Body of pancreas (tissue), 4 donors: Measurements from ENCODE around the gene CFAP54. TPM values are rescaled to one million over a fixed set of nuclear protein-coding genes. Genes with fewer than 3 reads are reported as not detected.

Experiments used
- ATAC-seq: fragments of 150-250 bp; one replicate; pipeline ENCODE4 v1.9.1; 2016
- DNase-seq, 4 donors: peaks; one replicate each; pipeline ENCODE4 v3.0.0-alpha.2; 2019
- H3K27ac ChIP-seq, 4 donors: fragments of 200-600 bp; sonication (generic); 1 replicate in 3 of 4; 2 replicates in 1 of 4; pipeline versions ENCODE4 v1.5.1 to v1.6.1; 2016 to 2019; ENCODE audit warnings: mild to moderate bottlenecking in 1 of 4, mixed read lengths in 1 of 4, moderate library complexity in 1 of 4
- H3K27me3 ChIP-seq, 2 donors: fragments of 200-600 bp; sonication (generic); one replicate each; pipeline ENCODE4 v1.6.0; 2016; ENCODE audit warnings: mild to moderate bottlenecking in 1 of 2
- H3K36me3 ChIP-seq, 2 donors: fragments of 200-600 bp; sonication (generic); replicated peaks in 1 of 2; 2 replicates each; pipeline ENCODE4 v1.5.1; 2016; ENCODE audit warnings: low read depth in 2 of 2; ENCODE audit not compliant: insufficient read depth in 1 of 2
- H3K4me1 ChIP-seq: fragments of 200-600 bp; sonication (generic); one replicate; pipeline ENCODE4 v1.6.0; 2016
- H3K4me3 ChIP-seq, 2 donors: fragments of 200-600 bp; sonication (generic); 1 replicate in 1 of 2; 2 replicates in 1 of 2; pipeline ENCODE4 v1.5.1; 2016 to 2019
- H3K9me3 ChIP-seq, 3 donors: fragments of 200-600 bp; sonication (generic); 1 replicate in 2 of 3; 2 replicates in 1 of 3; pipeline ENCODE4 v1.5.1; 2016
- POLR2A ChIP-seq, 3 donors: fragments of 450-650 bp; IDR thresholded peaks; one replicate each; pipeline ENCODE4 v1.6.1; 2016; ENCODE audit warnings: antibody characterized with exemption in 3 of 3, mild to moderate bottlenecking in 2 of 3
- WGBS, 2 donors: methylation state at CpG; one replicate each; pipeline ENCODE4 v1.1.5; 2017; 5-methylcytosine and 5-hydroxymethylcytosine counted together
- intact Hi-C: fragments of 100-400 bp; cut with DNase I; formaldehyde crosslinking; loops from one replicate; pipeline ENCODE4 v1.15.1; 2023
- total RNA-seq, 2 donors: library from RNA; depleted of rRNA; stranded (reverse); fragments of >200 nt; gene quantifications; one replicate each; pipeline ENCODE4 v1.1.0, GENCODE V29; 2016
- TF ChIP-seq, protein P1 (sequence below), 7 experiments: fragments of 450-650 bp in 4 of 7; fragments of 200-600 bp in 3 of 7; sonication (generic) in 3 of 7; IDR thresholded peaks; one replicate each; pipeline ENCODE4 v1.5.1; 2016 to 2019; ENCODE audit warnings: antibody characterized with exemption in 7 of 7

Gene CFAP54
- total RNA-seq, 2 donors from 2014 or later: 0.52 TPM; not detected in 1

DNA sequence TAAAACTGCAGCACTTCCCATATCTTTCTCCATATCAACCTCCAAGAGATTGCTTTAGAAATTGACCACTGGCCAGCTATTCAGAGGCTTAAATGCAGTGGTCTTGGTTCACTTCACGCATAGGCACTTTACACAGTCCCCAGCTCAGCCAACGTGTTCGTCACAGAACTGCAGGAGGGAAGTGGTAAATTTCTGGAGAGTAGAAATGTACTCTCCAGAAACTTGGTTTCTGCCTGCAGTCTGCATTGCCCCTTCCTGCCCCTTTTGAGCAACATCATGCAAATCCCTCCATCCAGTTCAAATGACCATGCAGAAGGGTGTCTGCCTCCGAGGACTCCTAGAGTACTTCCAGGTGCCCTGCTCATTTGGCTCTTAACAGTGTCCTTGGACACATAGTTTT, 375.0 kb downstream of the CFAP54 start:
- H3K36me3 ChIP-seq: no peaks in the 10 kb centered on the region
- WGBS, 2 donors: 39 to 66% methylated on average over 4 of the region's 4 CpGs
- TF ChIP-seq, protein P1, sequence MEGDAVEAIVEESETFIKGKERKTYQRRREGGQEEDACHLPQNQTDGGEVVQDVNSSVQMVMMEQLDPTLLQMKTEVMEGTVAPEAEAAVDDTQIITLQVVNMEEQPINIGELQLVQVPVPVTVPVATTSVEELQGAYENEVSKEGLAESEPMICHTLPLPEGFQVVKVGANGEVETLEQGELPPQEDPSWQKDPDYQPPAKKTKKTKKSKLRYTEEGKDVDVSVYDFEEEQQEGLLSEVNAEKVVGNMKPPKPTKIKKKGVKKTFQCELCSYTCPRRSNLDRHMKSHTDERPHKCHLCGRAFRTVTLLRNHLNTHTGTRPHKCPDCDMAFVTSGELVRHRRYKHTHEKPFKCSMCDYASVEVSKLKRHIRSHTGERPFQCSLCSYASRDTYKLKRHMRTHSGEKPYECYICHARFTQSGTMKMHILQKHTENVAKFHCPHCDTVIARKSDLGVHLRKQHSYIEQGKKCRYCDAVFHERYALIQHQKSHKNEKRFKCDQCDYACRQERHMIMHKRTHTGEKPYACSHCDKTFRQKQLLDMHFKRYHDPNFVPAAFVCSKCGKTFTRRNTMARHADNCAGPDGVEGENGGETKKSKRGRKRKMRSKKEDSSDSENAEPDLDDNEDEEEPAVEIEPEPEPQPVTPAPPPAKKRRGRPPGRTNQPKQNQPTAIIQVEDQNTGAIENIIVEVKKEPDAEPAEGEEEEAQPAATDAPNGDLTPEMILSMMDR (IDR thresholded peaks at IDR 0.05): no peak
- TF ChIP-seq POLR2A (IDR thresholded peaks at IDR 0.05): no peak

DNA sequence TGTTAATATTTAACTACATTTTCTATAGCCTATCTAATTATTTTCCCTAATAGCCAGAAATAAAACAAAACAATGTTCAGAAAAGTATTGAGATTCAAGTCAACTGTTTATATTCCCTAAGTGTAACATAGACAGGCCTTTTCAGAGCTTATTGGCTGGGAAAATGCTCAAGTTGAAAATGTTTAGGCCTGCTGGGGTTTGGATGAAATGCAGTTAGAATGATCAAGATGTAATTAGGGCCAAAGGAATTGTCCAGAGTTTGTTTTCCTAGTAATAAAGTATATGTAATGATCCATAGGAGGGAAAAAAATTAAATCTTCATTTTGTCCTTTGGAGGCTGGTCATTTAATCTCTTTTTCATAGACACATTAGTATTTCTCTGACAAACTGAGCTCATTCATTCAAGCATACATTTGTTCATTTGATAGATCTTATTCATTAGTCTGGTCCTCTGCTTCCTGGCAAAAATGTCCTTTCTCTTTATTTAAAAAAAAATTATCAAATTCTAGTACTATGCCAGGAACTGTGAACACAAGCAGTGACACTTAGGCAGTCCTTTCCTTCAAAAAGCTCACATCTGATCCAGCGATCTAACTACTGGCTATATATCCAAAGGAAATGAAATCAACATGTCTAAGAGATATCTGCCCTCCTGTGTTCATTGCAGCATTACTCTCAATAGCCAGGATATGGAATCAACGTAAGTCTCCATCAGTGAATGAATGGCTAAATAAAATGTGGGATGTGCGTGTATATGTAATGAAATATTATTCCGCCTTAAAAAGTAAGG, 377.6 kb downstream of the CFAP54 start:
- Histone ChIP-seq H3K9me3 (no peaks in the 10 kb centered on the region), H3K27me3 (no peaks in the 10 kb centered on the region), H3K4me1 (no peaks in the 10 kb centered on the region), H3K4me3 (no peak overlapping the region), H3K36me3 (no peaks in the 10 kb centered on the region), H3K27ac (no peak overlapping the region)
- WGBS, 2 donors: 75 to 79% methylated on average over 4 of the region's 4 CpGs
- TF ChIP-seq POLR2A (IDR thresholded peaks at IDR 0.05): no peak
- TF ChIP-seq, protein P1 (IDR thresholded peaks at IDR 0.05): no peak
- intact Hi-C loops: no loop called here
- DNase-seq: no peak
- no peak for ATAC-seq

More for the DNA sequence above, 375.0 kb downstream of the CFAP54 start:
- no peaks in the 10 kb centered on the region for H3K27me3 ChIP-seq
- ATAC-seq: no peak
- DNase-seq: no peak
- H3K4me1 ChIP-seq: no peaks in the 10 kb centered on the region
- H3K27ac ChIP-seq: no peak overlapping the region
- no peaks in the 10 kb centered on the region for H3K9me3 ChIP-seq
- intact Hi-C loops: no loop called here
- no peak overlapping the region for H3K4me3 ChIP-seq

DNA sequence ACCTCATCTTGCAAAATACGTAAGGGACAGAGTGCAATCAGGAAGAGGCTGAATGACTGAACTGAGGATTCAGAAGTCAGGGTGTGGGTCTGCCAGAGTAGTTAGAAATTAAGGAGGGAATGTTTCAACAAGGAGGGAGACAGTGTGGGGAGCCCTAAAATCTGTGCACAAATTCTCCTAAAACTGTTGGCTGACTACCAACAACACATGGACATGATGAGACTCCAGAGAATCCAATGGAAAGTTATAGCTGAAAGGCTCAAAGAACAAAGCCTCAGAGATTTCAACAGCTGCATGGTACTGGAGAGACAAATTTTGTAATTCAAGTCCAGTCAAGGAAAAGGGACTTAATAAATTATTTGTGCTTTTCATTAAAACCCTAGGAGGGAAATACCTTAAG, 381.6 kb downstream of the CFAP54 start:
- 47 to 85% methylated on average over 1 of the region's 1 CpG for WGBS, 2 donors
- Histone ChIP-seq H3K27ac (no peak overlapping the region), H3K4me3 (no peak overlapping the region), H3K9me3 (no peaks in the 10 kb centered on the region), H3K4me1 (no peaks in the 10 kb centered on the region), H3K36me3 (no peaks in the 10 kb centered on the region), H3K27me3 (no peaks in the 10 kb centered on the region)
- ATAC-seq: no peak
- intact Hi-C loops: no loop called here
- no peak for DNase-seq
- TF ChIP-seq, protein P1 (IDR thresholded peaks at IDR 0.05): no peak
- TF ChIP-seq POLR2A (IDR thresholded peaks at IDR 0.05): no peak

DNA sequence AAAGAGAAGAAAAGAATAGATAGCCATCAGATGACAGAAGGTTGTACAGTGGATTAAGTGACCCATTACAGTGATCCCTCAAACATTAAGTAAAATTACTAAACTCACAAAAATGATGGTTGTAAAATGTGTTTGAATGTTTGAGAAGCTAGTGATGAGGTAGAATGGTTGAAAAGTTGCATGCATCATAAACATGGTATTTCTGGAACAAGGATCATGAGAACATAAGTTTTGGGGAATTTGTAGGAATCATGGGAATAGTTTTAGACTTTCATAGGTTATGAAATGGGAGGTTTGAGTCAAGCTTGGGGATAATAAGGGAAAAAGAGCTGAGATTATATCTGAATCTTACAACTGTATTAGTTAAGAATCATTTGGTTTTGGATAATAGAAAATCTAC, 383.6 kb downstream of the CFAP54 start:
- no peak overlapping the region for H3K27ac ChIP-seq
- ATAC-seq (no peak), DNase-seq (no peak)
- H3K27me3 ChIP-seq: no peaks in the 10 kb centered on the region
- H3K9me3 ChIP-seq: no peaks in the 10 kb centered on the region
- no peaks in the 10 kb centered on the region for H3K4me1 ChIP-seq
- H3K4me3 ChIP-seq: no peak overlapping the region
- intact Hi-C loops: no loop called here
- no peaks in the 10 kb centered on the region for H3K36me3 ChIP-seq
- TF ChIP-seq, protein P1 (IDR thresholded peaks at IDR 0.05): no peak
- no peak for TF ChIP-seq POLR2A (IDR thresholded peaks at IDR 0.05)

DNA sequence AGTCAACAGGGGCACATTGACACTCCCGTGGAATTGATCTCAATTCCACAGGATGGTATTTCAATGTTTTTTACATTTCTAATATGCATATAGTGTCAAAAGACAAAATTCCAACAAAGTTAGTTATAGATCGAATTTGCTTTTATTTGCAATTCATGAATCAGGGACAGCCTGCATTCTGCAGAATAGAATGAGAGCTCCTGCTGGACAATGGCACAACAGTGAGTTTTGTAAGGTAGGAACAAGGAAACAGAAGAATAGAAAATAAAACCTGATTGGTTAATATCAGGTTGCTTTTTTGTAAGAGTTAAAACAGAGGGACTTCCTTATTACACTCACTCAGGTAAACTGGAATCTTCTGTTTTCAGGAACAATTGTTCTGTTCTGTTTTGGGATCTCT, 384.8 kb downstream of the CFAP54 start:
- TF ChIP-seq, protein P1 (IDR thresholded peaks at IDR 0.05): no peak
- no peak for TF ChIP-seq POLR2A (IDR thresholded peaks at IDR 0.05)
- Histone ChIP-seq H3K27me3 (no peaks in the 10 kb centered on the region), H3K27ac (no peak overlapping the region), H3K36me3 (no peaks in the 10 kb centered on the region), H3K4me3 (no peak overlapping the region), H3K4me1 (no peaks in the 10 kb centered on the region), H3K9me3 (no peaks in the 10 kb centered on the region)
- intact Hi-C loops: no loop called here
- DNase-seq: no peak
- 60 to 69% methylated on average over 2 of the region's 2 CpGs for WGBS, 2 donors
- no peak for ATAC-seq
